DOHH2 (cell line): ENCODE measurements around the gene MMEL1.

ENCODE experiments used
- EZH2phosphoT487 ChIP-seq: fragments of 200-600 bp; sonication (generic); IDR thresholded peaks from 2 replicates; pipeline ENCODE4 v1.6.1; 2017; ENCODE audit warnings: borderline replicate concordance, mild to moderate bottlenecking, antibody characterized with exemption, low read length, moderate library complexity, mixed read lengths
- TF ChIP-seq, protein P1 (sequence below): fragments of 200-600 bp; sonication (generic); IDR thresholded peaks from one replicate; pipeline ENCODE4 v1.5.1; 2014; ENCODE audit warnings: antibody characterized with exemption, mild to moderate bottlenecking, low read depth, low read length; ENCODE audit not compliant: poor library complexity, severe bottlenecking

DNA sequence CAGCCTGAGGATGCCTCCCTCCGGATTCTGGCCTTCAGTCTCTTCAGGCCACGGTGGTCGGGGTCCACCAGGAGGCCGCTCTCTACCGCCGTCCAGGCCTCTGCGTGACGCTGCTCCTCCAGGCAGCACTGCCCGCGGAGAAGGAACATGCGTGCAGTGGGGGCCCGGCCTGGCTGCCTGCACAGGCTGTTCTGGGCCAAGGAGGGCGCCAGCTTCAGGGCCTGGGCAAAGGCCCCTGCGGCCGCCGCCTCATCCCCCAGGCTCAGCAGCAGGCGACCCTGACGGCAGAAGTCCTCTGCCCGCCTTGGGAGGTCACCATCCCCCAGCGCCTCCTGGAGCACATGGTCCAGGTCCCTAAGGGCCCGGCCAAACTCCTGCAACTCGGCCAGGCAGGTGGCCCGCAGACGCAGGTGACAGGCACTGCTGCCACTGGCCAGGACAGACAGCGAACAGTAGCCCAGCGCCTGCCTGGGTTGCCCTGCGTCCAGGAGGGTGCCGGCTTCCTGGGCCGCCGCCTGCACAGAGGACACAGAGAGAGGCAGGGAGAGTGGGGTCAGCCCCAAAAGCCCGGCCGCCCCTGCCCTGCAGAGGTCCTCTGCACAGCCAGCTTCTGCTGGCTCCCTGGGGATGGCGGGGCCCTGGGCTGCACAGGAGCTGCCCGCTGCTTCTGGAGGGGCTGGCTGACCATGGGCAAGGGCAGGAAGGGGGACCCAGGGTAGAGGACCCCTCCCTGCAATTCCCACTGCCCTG, 8.7 kb upstream of the MMEL1 start:
- TF ChIP-seq, protein P1, sequence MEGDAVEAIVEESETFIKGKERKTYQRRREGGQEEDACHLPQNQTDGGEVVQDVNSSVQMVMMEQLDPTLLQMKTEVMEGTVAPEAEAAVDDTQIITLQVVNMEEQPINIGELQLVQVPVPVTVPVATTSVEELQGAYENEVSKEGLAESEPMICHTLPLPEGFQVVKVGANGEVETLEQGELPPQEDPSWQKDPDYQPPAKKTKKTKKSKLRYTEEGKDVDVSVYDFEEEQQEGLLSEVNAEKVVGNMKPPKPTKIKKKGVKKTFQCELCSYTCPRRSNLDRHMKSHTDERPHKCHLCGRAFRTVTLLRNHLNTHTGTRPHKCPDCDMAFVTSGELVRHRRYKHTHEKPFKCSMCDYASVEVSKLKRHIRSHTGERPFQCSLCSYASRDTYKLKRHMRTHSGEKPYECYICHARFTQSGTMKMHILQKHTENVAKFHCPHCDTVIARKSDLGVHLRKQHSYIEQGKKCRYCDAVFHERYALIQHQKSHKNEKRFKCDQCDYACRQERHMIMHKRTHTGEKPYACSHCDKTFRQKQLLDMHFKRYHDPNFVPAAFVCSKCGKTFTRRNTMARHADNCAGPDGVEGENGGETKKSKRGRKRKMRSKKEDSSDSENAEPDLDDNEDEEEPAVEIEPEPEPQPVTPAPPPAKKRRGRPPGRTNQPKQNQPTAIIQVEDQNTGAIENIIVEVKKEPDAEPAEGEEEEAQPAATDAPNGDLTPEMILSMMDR, result no peak
- no peak for TF ChIP-seq EZH2phosphoT487
